Fibroblast of lung (primary cell): ENCODE data around the gene LRRC47. TPM values are rescaled to one million over a fixed set of nuclear protein-coding genes. Genes with fewer than 3 reads are reported as not detected.

ENCODE experiments used
- DNase-seq, 2 donors: peaks; one replicate each; pipeline versions ENCODE4 v3.0.0 to v3.0.0-alpha.2; 2010; ENCODE audit warnings: low read depth in 2 of 2
- H2AFZ ChIP-seq: 2 replicates; pipeline ENCODE4 v1.5.1; 2012; ENCODE audit warnings: low read length, control low read depth, inconsistent platforms
- H3K27ac ChIP-seq: 2 replicates; pipeline ENCODE4 v1.5.1; 2011; ENCODE audit warnings: low read length, control low read depth; ENCODE audit not compliant: insufficient read depth
- H3K27me3 ChIP-seq: 2 replicates; pipeline ENCODE4 v1.5.1; 2011; ENCODE audit warnings: mild to moderate bottlenecking, low read length; ENCODE audit not compliant: control insufficient read depth, insufficient read depth
- H3K36me3 ChIP-seq: 2 replicates; pipeline ENCODE4 v1.5.1; 2011; ENCODE audit warnings: low read length; ENCODE audit not compliant: control insufficient read depth, insufficient read depth
- H3K4me1 ChIP-seq: 2 replicates; pipeline ENCODE4 v1.5.1; 2011; ENCODE audit warnings: low read length; ENCODE audit not compliant: control insufficient read depth, insufficient read depth; ENCODE audit errors: extremely low read depth
- H3K4me2 ChIP-seq: 2 replicates; pipeline ENCODE4 v1.5.1; 2011; ENCODE audit warnings: low read length, control low read depth; ENCODE audit not compliant: insufficient read depth; ENCODE audit errors: extremely low read depth
- H3K4me3 ChIP-seq, 4 experiments: fragments of 200-600 bp in 1 of 4; sonication (generic) in 1 of 4; replicated peaks in 1 of 4; 2 replicates each; pipeline ENCODE4 v1.5.1; 2011 to 2016; ENCODE audit warnings: low read length in 4 of 4, low read depth in 3 of 4, mild to moderate bottlenecking in 3 of 4, control low read depth in 2 of 4, inconsistent platforms in 1 of 4, mixed read lengths in 1 of 4; ENCODE audit not compliant: insufficient read depth in 1 of 4; ENCODE audit errors: control extremely low read depth in 1 of 4
- H3K79me2 ChIP-seq: 2 replicates; pipeline ENCODE4 v1.5.1; 2012; ENCODE audit warnings: mild to moderate bottlenecking, low read length, inconsistent platforms; ENCODE audit not compliant: control insufficient read depth, insufficient read depth
- H3K9ac ChIP-seq: 2 replicates; pipeline ENCODE4 v1.5.1; 2011; ENCODE audit warnings: mild to moderate bottlenecking, low read length, control low read depth; ENCODE audit not compliant: insufficient read depth
- H3K9me3 ChIP-seq: 2 replicates; pipeline ENCODE4 v1.5.1; 2012; ENCODE audit warnings: low read depth, low read length; ENCODE audit not compliant: control insufficient read depth, insufficient read depth
- H4K20me1 ChIP-seq: 2 replicates; pipeline ENCODE4 v1.5.1; 2011; ENCODE audit warnings: low read length; ENCODE audit not compliant: control insufficient read depth, insufficient read depth; ENCODE audit errors: extremely low read depth
- CTCF ChIP-seq, 2 donors: IDR thresholded peaks in 1 of 2; conservative IDR thresholded peaks in 1 of 2; 1 replicate in 1 of 2; 2 replicates in 1 of 2; pipeline ENCODE4 v1.5.1; 2011 to 2012; ENCODE audit warnings: low read length in 2 of 2, control low read depth in 1 of 2, inconsistent platforms in 1 of 2, low read depth in 1 of 2, mild to moderate bottlenecking in 1 of 2
- EZH2 ChIP-seq: IDR thresholded peaks from 2 replicates; pipeline ENCODE4 v1.5.1; 2012; ENCODE audit warnings: low read length, control low read depth, mild to moderate bottlenecking; ENCODE audit errors: missing control alignments
- polyA plus RNA-seq, 2 donors: library from polyadenylated mRNA; depleted of rRNA in 1 of 2; stranded (reverse) in 1 of 2; unstranded in 1 of 2; fragments of >200 nt; gene quantifications; 2 replicates each; pipeline ENCODE4 v1.2.1, GENCODE V29; 2011 to 2012; ENCODE audit warnings: missing spikeins in 1 of 2
- total RNA-seq: library from RNA; depleted of rRNA; stranded (reverse); fragments of >200 nt; gene quantifications from 2 replicates; pipeline ENCODE4 v1.2.1, GENCODE V29; 2014

LRRC47 gene
- total and polyA plus RNA-seq, 2 donors (not counting 1 experiment from before 2014, with no cell fraction given): 25.1 to 28.8 TPM

GRCh38 chr1:3789421-3790300, 6.6 kb downstream of the LRRC47 start:
- Histone ChIP-seq H3K79me2 (peaks cover 62% of the 10 kb centered on the region), H3K27ac (no peak overlapping the region), H3K27me3 (no peaks in the 10 kb centered on the region), H3K4me3 (no peak overlapping the region), H3K36me3 (peaks cover 14% of the 10 kb centered on the region), H4K20me1 (peaks cover 3% of the 10 kb centered on the region), H3K4me2 (no peak overlapping the region), H3K9me3 (no peaks in the 10 kb centered on the region), H3K9ac (no peak overlapping the region), H2AFZ (no peak overlapping the region), H3K4me1 (peaks cover 2% of the 10 kb centered on the region)
- no peak for DNase-seq
- TF ChIP-seq CTCF (conservative IDR thresholded peaks at IDR 0.05 in 1 of 2, IDR thresholded peaks at IDR 0.05 in 1 of 2; ENCODE audit: low read depth in 1 of 2, low read length in 2 of 2) (no peak), EZH2 (no peak)

GRCh38 chr1:3788756-3789420, 7.4 kb downstream of the LRRC47 start:
- H3K79me2 ChIP-seq: peaks cover 55% of the 10 kb centered on the region
- DNase-seq: no peak

More at GRCh38 chr1:3788756-3789420, 7.4 kb downstream of the LRRC47 start:
- Histone ChIP-seq H3K4me1 (no peaks in the 10 kb centered on the region), H3K9me3 (no peaks in the 10 kb centered on the region), H4K20me1 (peaks cover 3% of the 10 kb centered on the region), H3K9ac (no peak overlapping the region), H3K36me3 (peaks cover 14% of the 10 kb centered on the region), H3K4me2 (no peak overlapping the region), H3K27me3 (no peaks in the 10 kb centered on the region), H3K27ac (no peak overlapping the region), H2AFZ (no peak overlapping the region), H3K4me3 (no peak overlapping the region)
- TF ChIP-seq EZH2 (no peak), CTCF (conservative IDR thresholded peaks at IDR 0.05 in 1 of 2, IDR thresholded peaks at IDR 0.05 in 1 of 2; ENCODE audit: low read depth in 1 of 2, low read length in 2 of 2) (no peak)
